Gastroesophageal sphincter (tissue), 4 donors: ENCODE data around the gene MAP3K4. TPM values are rescaled to one million over a fixed set of nuclear protein-coding genes. Genes with fewer than 3 reads are reported as not detected.
A peak's percentile ranks its signal among the peaks of the same experiment; 100 is the strongest.
"Not testable (repeated sequence)": the region's sequence is repeated elsewhere in the genome, so short reads cannot be mapped to it uniquely, and the experiment has no call there.

Experiments
- ATAC-seq: fragments of 150-250 bp; one replicate; pipeline ENCODE4 v1.9.1; 2016; ENCODE audit warnings: mild to moderate bottlenecking, moderate library complexity
- H3K27ac ChIP-seq, 4 donors: fragments of 200-600 bp; sonication (generic) in 3 of 4; 1 replicate in 3 of 4; 2 replicates in 1 of 4; pipeline ENCODE4 v1.5.1; 2016 to 2019
- H3K27me3 ChIP-seq: fragments of 200-600 bp; sonication (generic); one replicate; pipeline ENCODE4 v1.5.1; 2019
- H3K36me3 ChIP-seq, 2 donors: fragments of 200-600 bp; sonication (generic); one replicate each; pipeline ENCODE4 v1.5.1; 2019; ENCODE audit warnings: control low read depth in 1 of 2
- H3K4me1 ChIP-seq, 3 donors: fragments of 200-600 bp; sonication (generic); 1 replicate in 2 of 3; 2 replicates in 1 of 3; pipeline ENCODE4 v1.5.1; 2016 to 2019; ENCODE audit warnings: control low read depth in 2 of 3
- H3K4me3 ChIP-seq, 2 donors: fragments of 200-600 bp; sonication (generic); one replicate each; pipeline ENCODE4 v1.5.1; 2019; ENCODE audit warnings: mild to moderate bottlenecking in 1 of 2, moderate library complexity in 1 of 2
- H3K9me3 ChIP-seq, 3 donors: fragments of 200-600 bp; sonication (generic); one replicate each; pipeline ENCODE4 v1.5.1; 2017 to 2019; ENCODE audit warnings: control low read depth in 2 of 3
- CTCF ChIP-seq, 4 experiments: fragments of 200-600 bp in 2 of 4; fragments of 450-650 bp in 2 of 4; sonication (generic) in 1 of 4; IDR thresholded peaks; one replicate each; pipeline ENCODE4 v1.5.1; 2017 to 2019; ENCODE audit warnings: antibody characterized with exemption in 4 of 4, mild to moderate bottlenecking in 2 of 4, moderate library complexity in 2 of 4
- EP300 ChIP-seq: sonication (generic); formaldehyde crosslinking; IDR thresholded peaks from one replicate; pipeline ENCODE4 v1.6.1; 2017; ENCODE audit warnings: antibody characterized with exemption, mild to moderate bottlenecking
- POLR2A ChIP-seq, 2 donors: fragments of 450-650 bp; IDR thresholded peaks; one replicate each; pipeline ENCODE4 v1.6.1; 2017; ENCODE audit warnings: antibody characterized with exemption in 2 of 2, mild to moderate bottlenecking in 2 of 2, moderate library complexity in 1 of 2
- POLR2AphosphoS5 ChIP-seq: sonication (generic); formaldehyde crosslinking; IDR thresholded peaks from one replicate; pipeline ENCODE4 v1.6.1; 2017; ENCODE audit warnings: antibody characterized with exemption
- WGBS, 2 donors: methylation state at CpG; one replicate each; pipeline ENCODE4 v1.1.5; 2018; ENCODE audit warnings: low coverage in 1 of 2; 5-methylcytosine and 5-hydroxymethylcytosine counted together
- total RNA-seq, 4 donors: library from RNA; depleted of rRNA; stranded (reverse); fragments of >200 nt; gene quantifications; one replicate each; pipeline ENCODE4 v1.1.0, GENCODE V29; 2016

The MAP3K4 gene
- total RNA-seq, 4 donors from 2014 or later = 23.0 to 29.3 (median 26.8) TPM

GRCh38 chr6:160971171-160971570 is 20.4 kb upstream of the MAP3K4 start:
- peaks cover 0 to 13% (median 8%) of the 10 kb centered on the region in 3 donors for H3K4me1 ChIP-seq
- 90 to 100% methylated on average over 1 of the region's 1 CpG for WGBS, 2 donors
- no peaks in the 10 kb centered on the region for H3K27me3 ChIP-seq
- H3K9me3 ChIP-seq = no peaks in the 10 kb centered on the region
- H3K4me3 ChIP-seq = no peak overlapping the region
- ATAC-seq = no peak
- no peaks in the 10 kb centered on the region for H3K36me3 ChIP-seq
- H3K27ac ChIP-seq = no peak overlapping the region
- no peak for TF ChIP-seq EP300
- TF ChIP-seq POLR2AphosphoS5 = no peak
- no peak for TF ChIP-seq CTCF (IDR thresholded peaks at IDR 0.05)

- Histone ChIP-seq H3K27ac (no peak overlapping the region), H3K36me3 (no peaks in the 10 kb centered on the region), H3K4me1 (peaks cover 0 to 13% (median 8%) of the 10 kb centered on the region in 3 donors), H3K27me3 (no peaks in the 10 kb centered on the region), H3K9me3 (no peaks in the 10 kb centered on the region), H3K4me3 (no peak overlapping the region)
- TF ChIP-seq POLR2A (IDR thresholded peaks at IDR 0.05) = no peak
- TF ChIP-seq EP300 = no peak
- no peak for TF ChIP-seq POLR2AphosphoS5
- no peak for TF ChIP-seq CTCF (IDR thresholded peaks at IDR 0.05)
- ATAC-seq = no peak
- 62 to 67% methylated on average over 3 of the region's 3 CpGs for WGBS, 2 donors
Measured at GRCh38 chr6:160972111-160972510, 19.5 kb upstream of the MAP3K4 start.

- H3K9me3 ChIP-seq, H3K36me3 ChIP-seq, H3K27me3 ChIP-seq, H3K27ac ChIP-seq, H3K4me3 ChIP-seq, ATAC-seq: not testable (repeated sequence)
- WGBS, 2 donors = 87 to 88% methylated on average over 13 to 15 of the region's 16 CpGs
- H3K4me1 ChIP-seq = peaks cover 0 to 13% (median 6%) of the 10 kb centered on the region in 3 donors
Measured at GRCh38 chr6:160972594-160972993, 19.0 kb upstream of the MAP3K4 start.

- Histone ChIP-seq H3K4me1 (peaks cover 0 to 13% (median 5%) of the 10 kb centered on the region in 3 donors), H3K27me3 (peaks cover 4% of the 10 kb centered on the region), H3K4me3 (no peak overlapping the region), H3K36me3 (no peaks in the 10 kb centered on the region), H3K9me3 (no peaks in the 10 kb centered on the region), H3K27ac (peak overlapping the region in 2 of 4 donors; percentile 61 to 67)
- TF ChIP-seq CTCF (IDR thresholded peaks at IDR 0.05) (no peak), POLR2AphosphoS5 (no peak), POLR2A (IDR thresholded peaks at IDR 0.05) (no peak), EP300 (no peak)
- WGBS, 2 donors = 55 to 61% methylated on average over 9 to 11 of the region's 11 CpGs
- ATAC-seq = peak; percentile 43
Measured at GRCh38 chr6:160973311-160974250, 18.0 kb upstream of the MAP3K4 start.

GRCh38 chr6:160974304-160974771 is 17.2 kb upstream of the MAP3K4 start:
- WGBS, 2 donors = 12 to 23% methylated on average over 4 to 9 of the region's 9 CpGs
- Histone ChIP-seq H3K36me3 (no peaks in the 10 kb centered on the region), H3K9me3 (no peaks in the 10 kb centered on the region), H3K4me3 (no peak overlapping the region), H3K27me3 (peaks cover 4% of the 10 kb centered on the region), H3K27ac (peak overlapping the region in 2 of 4 donors; percentile 61 to 67), H3K4me1 (peaks cover 0 to 17% (median 7%) of the 10 kb centered on the region in 3 donors)
- TF ChIP-seq CTCF (IDR thresholded peaks at IDR 0.05) (no peak), POLR2A (IDR thresholded peaks at IDR 0.05) (no peak)
- ATAC-seq = peak; percentile 68
